Thyroid gland (tissue), 4 donors: ENCODE results near the gene IGSF9B. TPM values are rescaled to one million over a fixed set of nuclear protein-coding genes. Genes with fewer than 3 reads are reported as not detected.

Experiments
- DNase-seq, 2 donors: peaks; one replicate each; pipeline ENCODE4 v3.0.0-alpha.2; 2019
- H3K27ac ChIP-seq, 3 donors: fragments of 200-600 bp; sonication (generic); 1 replicate in 2 of 3; 2 replicates in 1 of 3; pipeline ENCODE4 v1.5.1; 2016 to 2019; ENCODE audit warnings: mild to moderate bottlenecking in 1 of 3, moderate library complexity in 1 of 3
- H3K27me3 ChIP-seq: fragments of 200-600 bp; sonication (generic); one replicate; pipeline ENCODE4 v1.5.1; 2019
- H3K36me3 ChIP-seq, 2 donors: fragments of 200-600 bp; sonication (generic); one replicate each; pipeline ENCODE4 v1.5.1; 2016 to 2019
- H3K4me1 ChIP-seq, 2 donors: fragments of 200-600 bp; sonication (generic); one replicate each; pipeline ENCODE4 v1.5.1; 2017 to 2019
- H3K4me3 ChIP-seq, 3 donors: fragments of 200-600 bp; sonication (generic); replicated peaks in 1 of 3; 1 replicate in 2 of 3; 2 replicates in 1 of 3; pipeline ENCODE4 v1.5.1; 2016; ENCODE audit warnings: mild to moderate bottlenecking in 1 of 3
- H3K9me3 ChIP-seq: fragments of 200-600 bp; sonication (generic); one replicate; pipeline ENCODE4 v1.5.1; 2017
- POLR2A ChIP-seq, 2 donors: fragments of 450-650 bp; IDR thresholded peaks; one replicate each; pipeline ENCODE4 v1.6.1; 2017; ENCODE audit warnings: antibody characterized with exemption in 2 of 2, mild to moderate bottlenecking in 2 of 2, moderate library complexity in 1 of 2
- WGBS, 2 donors: methylation state at CpG; one replicate each; pipeline ENCODE4 v1.1.5; 2017; 5-methylcytosine and 5-hydroxymethylcytosine counted together
- intact Hi-C: fragments of 100-400 bp; cut with DNase I; formaldehyde crosslinking; loops from one replicate; pipeline ENCODE4 v1.15.1; 2023
- total RNA-seq, 4 donors: library from RNA; depleted of rRNA; stranded (reverse); fragments of >200 nt; gene quantifications; one replicate each; pipeline ENCODE4 v1.2.3, GENCODE V29; 2016
- TF ChIP-seq, protein P1 (sequence below), 6 experiments: fragments of 200-600 bp in 3 of 6; fragments of 450-650 bp in 3 of 6; sonication (generic) in 3 of 6; IDR thresholded peaks; one replicate each; pipeline ENCODE4 v1.5.1; 2016 to 2019; ENCODE audit warnings: antibody characterized with exemption in 6 of 6, mild to moderate bottlenecking in 2 of 6, inconsistent platforms in 1 of 6, moderate library complexity in 1 of 6

IGSF9B gene
- total RNA-seq, 4 donors from 2014 or later = 9.7 to 36.5 (median 13.8) TPM

- intact Hi-C loops = no loop called here
- WGBS, 2 donors = 16 to 21% methylated on average over 18 to 22 of the region's 32 CpGs
- H3K27ac ChIP-seq = peak overlapping the region; percentile 76 to 88 (median 83)
- peak in 1 of 2 donors; percentile 51 for TF ChIP-seq POLR2A (IDR thresholded peaks at IDR 0.05)
- TF ChIP-seq, protein P1, sequence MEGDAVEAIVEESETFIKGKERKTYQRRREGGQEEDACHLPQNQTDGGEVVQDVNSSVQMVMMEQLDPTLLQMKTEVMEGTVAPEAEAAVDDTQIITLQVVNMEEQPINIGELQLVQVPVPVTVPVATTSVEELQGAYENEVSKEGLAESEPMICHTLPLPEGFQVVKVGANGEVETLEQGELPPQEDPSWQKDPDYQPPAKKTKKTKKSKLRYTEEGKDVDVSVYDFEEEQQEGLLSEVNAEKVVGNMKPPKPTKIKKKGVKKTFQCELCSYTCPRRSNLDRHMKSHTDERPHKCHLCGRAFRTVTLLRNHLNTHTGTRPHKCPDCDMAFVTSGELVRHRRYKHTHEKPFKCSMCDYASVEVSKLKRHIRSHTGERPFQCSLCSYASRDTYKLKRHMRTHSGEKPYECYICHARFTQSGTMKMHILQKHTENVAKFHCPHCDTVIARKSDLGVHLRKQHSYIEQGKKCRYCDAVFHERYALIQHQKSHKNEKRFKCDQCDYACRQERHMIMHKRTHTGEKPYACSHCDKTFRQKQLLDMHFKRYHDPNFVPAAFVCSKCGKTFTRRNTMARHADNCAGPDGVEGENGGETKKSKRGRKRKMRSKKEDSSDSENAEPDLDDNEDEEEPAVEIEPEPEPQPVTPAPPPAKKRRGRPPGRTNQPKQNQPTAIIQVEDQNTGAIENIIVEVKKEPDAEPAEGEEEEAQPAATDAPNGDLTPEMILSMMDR (IDR thresholded peaks at IDR 0.05) = peak in 1 of 6 experiments; percentile 3
- DNase-seq = peak; percentile 70 to 75
- H3K9me3 ChIP-seq = no peaks in the 10 kb centered on the region
- peak overlapping the region in 2 of 3 donors; percentile 18 to 22 for H3K4me3 ChIP-seq
- H3K27me3 ChIP-seq = no peaks in the 10 kb centered on the region
- H3K4me1 ChIP-seq = peaks cover 4 to 61% of the 10 kb centered on the region in 2 donors
- H3K36me3 ChIP-seq = no peaks in the 10 kb centered on the region
These were observed 5.2 kb downstream of the IGSF9B start for GRCh38 chr11:133951327-133952198.

- intact Hi-C loops = no loop called here
- 21 to 30% methylated on average over 11 to 17 of the region's 17 CpGs for WGBS, 2 donors
- H3K27me3 ChIP-seq = no peaks in the 10 kb centered on the region
These were observed 5.9 kb downstream of the IGSF9B start for GRCh38 chr11:133950874-133951326.

GRCh38 chr11:133950421-133950820 lies 6.3 kb downstream of the IGSF9B start:
- no peak for DNase-seq
- Histone ChIP-seq H3K36me3 (no peaks in the 10 kb centered on the region), H3K9me3 (no peaks in the 10 kb centered on the region), H3K4me1 (peaks cover 4 to 62% of the 10 kb centered on the region in 2 donors), H3K27ac (peak overlapping the region in 1 of 3 donors; percentile 88), H3K4me3 (peak overlapping the region in 1 of 3 donors; percentile 22), H3K27me3 (no peaks in the 10 kb centered on the region)
- intact Hi-C loops = no loop called here
- WGBS, 2 donors = 88 to 93% methylated on average over 4 to 10 of the region's 12 CpGs
- TF ChIP-seq, protein P1 (IDR thresholded peaks at IDR 0.05) = no peak
- TF ChIP-seq POLR2A (IDR thresholded peaks at IDR 0.05) = no peak

More at GRCh38 chr11:133950874-133951326, 5.9 kb downstream of the IGSF9B start:
- Histone ChIP-seq H3K36me3 (no peaks in the 10 kb centered on the region), H3K4me1 (peaks cover 4 to 63% of the 10 kb centered on the region in 2 donors), H3K27ac (peak overlapping the region; percentile 76 to 88 (median 83)), H3K9me3 (no peaks in the 10 kb centered on the region), H3K4me3 (peak overlapping the region in 1 of 3 donors; percentile 22)
- peak in 1 of 2 donors; percentile 63 for DNase-seq
- TF ChIP-seq, protein P1 (IDR thresholded peaks at IDR 0.05) = no peak
- TF ChIP-seq POLR2A (IDR thresholded peaks at IDR 0.05) = peak in 1 of 2 donors; percentile 15

DNA sequence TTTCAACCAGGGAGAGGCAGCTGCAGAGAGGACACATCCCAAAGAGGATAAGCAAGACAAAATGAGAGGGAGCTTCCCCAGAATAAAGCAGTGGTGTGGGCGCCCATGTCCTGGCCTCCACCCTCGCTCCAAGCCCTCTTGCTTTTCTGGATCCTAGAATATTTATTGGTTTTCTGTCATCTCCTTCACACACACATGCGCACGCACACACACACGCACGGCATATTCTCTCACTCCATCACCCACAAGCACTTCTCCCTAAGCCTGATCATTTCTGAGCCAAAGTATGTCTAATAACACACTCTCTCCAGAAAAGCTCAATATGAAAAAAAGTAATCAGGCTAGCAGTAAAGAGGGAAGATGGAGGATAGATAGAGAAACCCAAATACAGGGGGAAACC lies 7.6 kb downstream of the IGSF9B start:
- TF ChIP-seq, protein P1 (IDR thresholded peaks at IDR 0.05) = no peak
- no peak for TF ChIP-seq POLR2A (IDR thresholded peaks at IDR 0.05)
- intact Hi-C loops = no loop called here
- WGBS, 2 donors = 90 to 96% methylated on average over 6 of the region's 6 CpGs
- Histone ChIP-seq H3K27ac (no peak overlapping the region), H3K4me1 (peaks cover 4 to 54% of the 10 kb centered on the region in 2 donors), H3K9me3 (no peaks in the 10 kb centered on the region), H3K36me3 (no peaks in the 10 kb centered on the region), H3K27me3 (no peaks in the 10 kb centered on the region), H3K4me3 (no peak overlapping the region)
- DNase-seq = no peak

- TF ChIP-seq, protein P1 (IDR thresholded peaks at IDR 0.05) = no peak
- TF ChIP-seq POLR2A (IDR thresholded peaks at IDR 0.05) = no peak
- Histone ChIP-seq H3K9me3 (no peaks in the 10 kb centered on the region), H3K27ac (no peak overlapping the region), H3K4me1 (peaks cover 4 to 54% of the 10 kb centered on the region in 2 donors), H3K4me3 (no peak overlapping the region), H3K36me3 (no peaks in the 10 kb centered on the region), H3K27me3 (no peaks in the 10 kb centered on the region)
- WGBS, 2 donors = 85 to 92% methylated on average over 3 to 8 of the region's 9 CpGs
- intact Hi-C loops = no loop called here
- no peak for DNase-seq
These were observed 8.1 kb downstream of the IGSF9B start for GRCh38 chr11:133948711-133949110.
